WERI-Rb-1 (cell line): ENCODE measurements around the gene GRIN2D.
"Not testable (repeated sequence)": the region's sequence is repeated elsewhere in the genome, so short reads cannot be mapped to it uniquely, and the experiment has no call there.

ENCODE experiments used
- DNase-seq: peaks from one replicate; pipeline ENCODE4 v3.0.0-alpha.2; 2020
- H3K27ac ChIP-seq: fragments of 250-450 bp; sonication (Bioruptor Pico); 2 replicates; pipeline ENCODE4 v1.5.1; 2020; ENCODE audit warnings: mild to moderate bottlenecking, moderate library complexity
- H3K27me3 ChIP-seq: fragments of 250-450 bp; sonication (Bioruptor Pico); 2 replicates; pipeline ENCODE4 v1.5.1; 2021; ENCODE audit warnings: mild to moderate bottlenecking, low read depth, moderate library complexity; ENCODE audit not compliant: insufficient read depth, severe bottlenecking
- H3K36me3 ChIP-seq: fragments of 250-450 bp; sonication (Bioruptor Pico); 2 replicates; pipeline ENCODE4 v1.5.1; 2020; ENCODE audit warnings: mild to moderate bottlenecking, moderate library complexity
- H3K4me3 ChIP-seq: 2 replicates; pipeline ENCODE4 v1.5.1; 2011; ENCODE audit warnings: low read depth, mild to moderate bottlenecking, control low read depth, low read length
- H3K9me3 ChIP-seq: fragments of 250-450 bp; sonication (Bioruptor Pico); 2 replicates; pipeline ENCODE4 v1.5.1; 2021; ENCODE audit warnings: mild to moderate bottlenecking, moderate library complexity; ENCODE audit not compliant: severe bottlenecking
- TF ChIP-seq, protein P1 (sequence below): IDR thresholded peaks from 2 replicates; pipeline ENCODE4 v1.5.1; 2011; ENCODE audit warnings: low read depth, mild to moderate bottlenecking, control low read depth, inconsistent platforms, low read length

GRIN2D gene

DNA sequence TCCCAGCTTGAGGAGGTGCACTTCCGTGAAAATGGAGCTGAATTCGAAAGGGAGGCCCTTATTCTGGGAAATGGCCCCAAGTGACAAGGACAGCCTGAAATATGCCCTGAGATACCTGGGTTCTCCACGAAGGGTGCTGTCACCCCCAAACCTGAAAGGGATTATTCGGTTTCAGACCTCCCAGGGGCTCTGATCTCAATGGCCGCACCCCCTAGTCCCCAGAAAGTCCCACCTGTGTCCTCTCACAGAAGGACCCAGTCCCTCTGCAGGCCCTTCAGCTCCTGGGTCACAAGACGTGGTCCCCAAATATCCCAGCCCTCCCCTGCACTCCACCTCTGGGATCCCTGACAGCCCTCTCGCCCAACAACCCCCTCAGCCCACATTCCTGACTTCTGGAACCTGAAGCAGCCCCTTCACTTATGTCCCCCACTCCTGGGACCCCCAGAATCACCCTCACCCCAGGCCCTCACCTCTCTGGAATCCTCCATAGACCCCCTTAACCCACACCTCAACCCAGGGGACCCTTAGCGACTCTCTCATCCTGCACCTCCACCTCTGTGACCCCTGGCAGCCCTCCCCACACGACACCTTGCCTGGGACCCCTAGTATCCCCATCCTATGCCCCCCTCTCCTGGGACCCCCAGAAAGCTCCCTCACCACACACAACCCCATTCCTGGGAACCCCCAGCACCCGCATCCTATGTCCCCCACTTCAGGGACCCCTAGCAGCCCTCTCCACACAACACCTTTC, 28.7 kb upstream of the GRIN2D start:
- TF ChIP-seq, protein P1, sequence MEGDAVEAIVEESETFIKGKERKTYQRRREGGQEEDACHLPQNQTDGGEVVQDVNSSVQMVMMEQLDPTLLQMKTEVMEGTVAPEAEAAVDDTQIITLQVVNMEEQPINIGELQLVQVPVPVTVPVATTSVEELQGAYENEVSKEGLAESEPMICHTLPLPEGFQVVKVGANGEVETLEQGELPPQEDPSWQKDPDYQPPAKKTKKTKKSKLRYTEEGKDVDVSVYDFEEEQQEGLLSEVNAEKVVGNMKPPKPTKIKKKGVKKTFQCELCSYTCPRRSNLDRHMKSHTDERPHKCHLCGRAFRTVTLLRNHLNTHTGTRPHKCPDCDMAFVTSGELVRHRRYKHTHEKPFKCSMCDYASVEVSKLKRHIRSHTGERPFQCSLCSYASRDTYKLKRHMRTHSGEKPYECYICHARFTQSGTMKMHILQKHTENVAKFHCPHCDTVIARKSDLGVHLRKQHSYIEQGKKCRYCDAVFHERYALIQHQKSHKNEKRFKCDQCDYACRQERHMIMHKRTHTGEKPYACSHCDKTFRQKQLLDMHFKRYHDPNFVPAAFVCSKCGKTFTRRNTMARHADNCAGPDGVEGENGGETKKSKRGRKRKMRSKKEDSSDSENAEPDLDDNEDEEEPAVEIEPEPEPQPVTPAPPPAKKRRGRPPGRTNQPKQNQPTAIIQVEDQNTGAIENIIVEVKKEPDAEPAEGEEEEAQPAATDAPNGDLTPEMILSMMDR, result no peak
- Histone ChIP-seq H3K4me3 (no peak overlapping the region), H3K27me3 (no peaks in the 10 kb centered on the region), H3K36me3 (no peaks in the 10 kb centered on the region), H3K9me3 (peaks cover 7% of the 10 kb centered on the region), H3K27ac (peak overlapping the region; percentile 81)
- no peak for DNase-seq

DNA sequence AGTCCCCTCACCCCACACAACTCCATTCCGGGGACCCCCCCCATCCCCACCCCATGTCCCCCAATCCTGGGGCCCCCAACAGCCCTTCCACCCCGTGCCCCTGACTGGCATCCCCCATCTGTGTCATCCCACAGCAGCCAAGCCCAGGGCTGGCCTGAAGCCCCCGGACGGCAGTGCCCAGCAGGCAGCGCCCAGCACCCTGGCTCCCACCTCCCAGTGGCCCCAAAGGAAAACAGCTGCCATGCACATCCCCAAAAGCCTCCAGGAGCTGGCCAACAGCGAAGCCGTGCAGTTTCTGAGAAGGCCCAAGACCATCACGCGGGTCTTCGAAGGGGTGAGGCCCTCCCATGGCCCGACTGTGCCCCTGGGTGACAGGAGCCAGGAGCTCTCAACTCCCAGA, 27.9 kb upstream of the GRIN2D start:
- no peak for DNase-seq
- no peaks in the 10 kb centered on the region for H3K27me3 ChIP-seq
- H3K36me3 ChIP-seq, result no peaks in the 10 kb centered on the region
- H3K9me3 ChIP-seq, result peaks cover 7% of the 10 kb centered on the region
- peak overlapping the region; percentile 47 for H3K27ac ChIP-seq
- TF ChIP-seq, protein P1, result no peak
- H3K4me3 ChIP-seq, result no peak overlapping the region

DNA sequence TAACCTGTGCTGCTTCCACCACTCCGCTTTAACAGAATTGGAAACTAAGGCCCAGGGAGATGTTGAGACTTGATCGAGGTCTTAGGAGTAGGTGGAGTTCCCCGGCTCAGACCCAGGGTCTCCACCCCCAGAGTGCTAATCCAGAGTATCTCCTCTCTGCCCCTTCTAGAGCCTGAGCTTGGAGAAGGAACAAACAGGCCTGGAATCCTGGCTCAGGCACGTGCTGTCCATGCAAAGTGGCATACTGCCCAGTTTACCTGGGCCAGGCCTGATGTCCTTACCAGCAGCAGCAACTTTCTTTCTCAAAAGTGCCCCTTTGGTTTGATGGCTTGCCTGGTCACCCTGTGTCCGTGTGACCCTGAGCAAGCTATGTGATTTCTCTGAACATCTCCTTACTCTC, 25.6 kb upstream of the GRIN2D start:
- Histone ChIP-seq H3K27ac (peak overlapping the region; percentile 97), H3K27me3 (no peaks in the 10 kb centered on the region), H3K4me3 (no peak overlapping the region; the same call in none of the 2 replicates), H3K36me3 (no peaks in the 10 kb centered on the region), H3K9me3 (peaks cover 7% of the 10 kb centered on the region)
- TF ChIP-seq, protein P1, result no peak
- peak; percentile 72 for DNase-seq

DNA sequence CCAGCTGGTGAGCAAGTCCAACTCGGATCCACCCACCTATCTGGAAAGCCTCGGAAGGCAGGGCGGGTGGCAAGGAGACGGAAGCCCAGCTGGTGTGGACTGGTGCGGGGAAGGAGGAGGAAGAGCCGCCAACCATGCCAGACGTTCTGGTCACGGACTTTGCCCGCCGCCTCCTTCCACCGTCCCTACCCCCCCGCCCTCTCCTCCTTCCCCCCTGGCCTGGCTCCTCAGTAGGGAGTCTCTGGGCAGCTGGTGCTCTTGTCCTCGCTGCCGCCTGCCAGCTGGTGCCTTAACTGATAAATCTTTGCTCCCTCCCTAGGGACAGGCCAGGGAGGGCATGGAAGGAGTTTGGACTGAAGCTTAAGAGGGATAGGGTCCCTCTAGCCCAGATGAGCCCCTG, 24.5 kb upstream of the GRIN2D start:
- TF ChIP-seq, protein P1, result no peak
- Histone ChIP-seq H3K27me3 (no peaks in the 10 kb centered on the region), H3K27ac (peak overlapping the region; percentile 97), H3K36me3 (no peaks in the 10 kb centered on the region), H3K9me3 (peaks cover 7% of the 10 kb centered on the region), H3K4me3 (peak overlapping the region; percentile 32)
- DNase-seq, result peak; percentile 92

DNA sequence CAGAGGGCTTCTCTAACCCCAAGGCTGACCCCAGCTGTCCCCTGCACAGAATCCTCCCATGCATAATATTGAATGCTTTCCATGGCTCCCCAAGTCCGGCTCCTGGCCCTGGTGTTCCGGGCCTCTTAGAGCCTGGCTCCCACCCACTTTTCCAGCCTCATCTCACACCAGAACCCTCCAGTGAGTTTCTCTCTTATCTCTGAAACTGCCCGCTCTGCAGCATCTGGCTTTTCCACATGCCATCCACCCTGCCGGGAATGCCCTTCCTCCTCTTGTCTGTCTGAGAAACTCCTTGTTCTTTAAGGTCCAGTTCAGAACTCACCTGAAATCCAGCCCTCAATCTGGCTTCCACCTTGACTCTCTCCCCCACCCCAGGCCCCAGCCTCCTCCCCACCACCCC, 22.5 kb upstream of the GRIN2D start:
- no peaks in the 10 kb centered on the region for H3K27me3 ChIP-seq
- DNase-seq, result no peak
- no peak overlapping the region for H3K4me3 ChIP-seq
- H3K9me3 ChIP-seq, result no peaks in the 10 kb centered on the region
- TF ChIP-seq, protein P1, result no peak
- no peaks in the 10 kb centered on the region for H3K36me3 ChIP-seq
- peak overlapping the region; percentile 97 for H3K27ac ChIP-seq

DNA sequence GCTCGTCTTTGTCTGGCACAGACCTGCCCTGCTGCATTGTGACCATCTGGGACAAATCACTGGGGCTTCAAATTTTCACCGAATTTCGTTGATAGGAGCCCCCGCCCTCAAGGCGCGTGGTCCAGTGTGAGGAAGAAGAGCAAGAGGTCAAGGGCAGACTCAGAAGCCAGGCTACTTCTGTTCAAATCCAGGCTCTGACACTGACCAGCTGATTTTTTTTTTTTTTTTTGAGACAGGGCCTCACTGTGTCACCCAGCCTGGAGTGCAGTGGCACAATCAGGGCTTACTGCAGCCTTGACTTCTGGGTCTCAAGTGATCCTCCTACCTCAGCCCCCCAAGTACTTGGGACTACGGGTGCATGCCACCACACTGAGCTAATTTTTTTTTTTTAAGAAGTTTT, 22.1 kb upstream of the GRIN2D start:
- TF ChIP-seq, protein P1, result no peak
- peak overlapping the region; percentile 97 for H3K27ac ChIP-seq
- no peak for DNase-seq

DNA sequence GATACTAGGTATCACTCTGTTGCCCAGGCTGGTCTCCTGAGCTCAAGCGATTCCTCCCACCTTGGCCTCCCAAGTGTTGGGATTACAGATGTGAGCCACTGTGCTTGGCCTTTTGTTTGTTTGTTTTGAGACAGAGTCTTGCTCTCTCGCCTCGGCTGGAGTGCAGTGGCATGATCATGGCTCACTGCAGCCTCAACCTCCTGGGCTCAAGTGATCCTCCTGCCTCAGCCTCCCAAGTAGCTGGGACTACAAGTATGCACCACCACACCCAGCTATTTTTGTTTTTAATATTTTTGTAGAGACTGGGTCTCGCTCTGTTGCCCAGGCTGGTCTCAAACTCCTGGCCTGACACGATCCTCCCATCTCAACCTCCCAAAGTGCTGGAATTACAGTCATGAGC, 21.7 kb upstream of the GRIN2D start:
- DNase-seq, H3K27me3 ChIP-seq, H3K9me3 ChIP-seq, H3K36me3 ChIP-seq, H3K4me3 ChIP-seq: not testable (repeated sequence)
- H3K27ac ChIP-seq, result peak overlapping the region; percentile 97

More for the DNA sequence above, 22.1 kb upstream of the GRIN2D start:
- Histone ChIP-seq H3K36me3 (no peaks in the 10 kb centered on the region), H3K9me3 (no peaks in the 10 kb centered on the region), H3K27me3 (no peaks in the 10 kb centered on the region), H3K4me3 (no peak overlapping the region)
